GM18508 (cell line): ENCODE results near the gene MPHOSPH9.
"Not testable (repeated sequence)": the region's sequence is repeated elsewhere in the genome, so short reads cannot be mapped to it uniquely, and the experiment has no call there.

ENCODE experiments used
- ATAC-seq: cut with Tn5 transposase; IDR thresholded peaks from one replicate; pipeline ENCODE4 v1.9.1; 2021; ENCODE audit warnings: moderate number of reproducible peaks; ENCODE audit not compliant: insufficient read depth, unreplicated experiment

MPHOSPH9 gene

GRCh38 chr12:123232472-123232806, 502 bp downstream of the MPHOSPH9 start:
- ATAC-seq = no peak

GRCh38 chr12:123231931-123232330, 1.0 kb downstream of the MPHOSPH9 start:
- no peak for ATAC-seq

DNA sequence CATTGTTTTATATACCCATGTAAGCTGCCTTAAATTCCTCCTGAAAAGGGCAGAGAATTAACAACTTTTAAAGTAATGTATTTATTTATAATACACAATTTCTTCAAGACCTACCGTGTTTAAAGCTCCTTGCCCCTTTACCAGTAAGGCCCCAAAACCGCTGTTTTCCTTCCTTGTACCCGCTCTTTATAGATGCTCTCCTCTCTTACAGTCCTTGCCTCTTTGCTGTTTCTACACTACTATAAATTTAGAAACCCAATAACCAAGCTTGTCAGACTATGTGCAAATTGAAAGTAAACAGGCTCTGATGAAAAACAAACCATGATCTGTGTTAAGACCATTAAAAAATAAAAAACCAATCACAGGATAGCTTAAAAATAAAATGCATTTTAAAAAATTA, 3.9 kb downstream of the MPHOSPH9 start:
- no peak for ATAC-seq

DNA sequence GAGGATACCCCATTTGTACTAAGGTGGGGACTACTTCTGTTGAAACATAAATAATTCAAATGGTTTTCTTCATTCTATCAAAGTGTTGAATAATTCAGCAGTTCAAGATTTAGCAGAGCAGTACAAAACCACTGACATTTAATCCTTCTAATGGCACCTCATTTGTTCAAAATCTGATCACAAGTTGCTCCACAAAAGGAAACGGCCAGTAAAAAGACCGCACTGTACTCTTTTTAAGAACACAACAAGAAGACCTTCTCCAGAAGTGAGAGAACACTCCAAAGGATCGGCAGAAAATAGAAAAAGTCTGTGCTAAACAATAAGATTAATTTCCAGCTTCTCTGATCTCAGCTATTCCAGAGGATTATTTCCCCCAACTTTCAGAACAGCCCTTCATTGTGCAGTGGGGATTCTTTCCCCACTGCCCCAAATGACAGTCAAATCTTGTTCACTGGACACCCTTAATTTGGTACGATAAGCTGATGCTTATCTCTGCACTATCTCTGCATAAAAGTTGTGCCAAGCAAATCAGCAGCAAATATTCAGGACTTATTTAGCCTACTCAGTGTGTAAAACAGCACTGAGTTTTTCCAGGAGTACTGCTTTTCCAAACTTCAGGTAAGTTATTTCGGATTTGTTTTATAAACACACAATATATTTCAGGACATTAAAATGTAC, 5.2 kb downstream of the MPHOSPH9 start:
- ATAC-seq = no peak

GRCh38 chr12:123225443-123225842, 7.5 kb downstream of the MPHOSPH9 start:
- ATAC-seq = no peak

GRCh38 chr12:123223241-123223668, 9.7 kb downstream of the MPHOSPH9 start:
- no peak for ATAC-seq

- ATAC-seq = not testable (repeated sequence)
Observed at GRCh38 chr12:123207815-123208214, 25.1 kb downstream of the MPHOSPH9 start.

DNA sequence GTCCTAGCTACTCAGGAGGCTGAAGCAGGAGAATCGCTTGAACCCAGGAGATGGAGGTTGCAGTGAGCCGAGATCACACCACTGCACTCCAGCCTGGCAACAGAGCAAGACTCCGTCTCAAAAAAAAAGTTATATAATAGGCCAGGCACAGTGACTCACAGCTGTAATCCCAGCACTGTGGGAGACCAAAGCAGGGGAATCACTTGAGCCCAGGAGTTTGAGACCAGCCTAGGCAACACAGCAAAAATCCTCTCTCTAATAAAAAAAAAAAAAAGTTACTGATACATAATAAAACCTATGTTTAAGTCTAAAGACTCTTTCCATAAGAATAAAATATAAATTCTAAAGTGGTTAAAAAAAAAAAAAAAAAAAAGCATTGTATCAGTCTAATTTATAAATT, 26.1 kb downstream of the MPHOSPH9 start:
- ATAC-seq = not testable (repeated sequence)

DNA sequence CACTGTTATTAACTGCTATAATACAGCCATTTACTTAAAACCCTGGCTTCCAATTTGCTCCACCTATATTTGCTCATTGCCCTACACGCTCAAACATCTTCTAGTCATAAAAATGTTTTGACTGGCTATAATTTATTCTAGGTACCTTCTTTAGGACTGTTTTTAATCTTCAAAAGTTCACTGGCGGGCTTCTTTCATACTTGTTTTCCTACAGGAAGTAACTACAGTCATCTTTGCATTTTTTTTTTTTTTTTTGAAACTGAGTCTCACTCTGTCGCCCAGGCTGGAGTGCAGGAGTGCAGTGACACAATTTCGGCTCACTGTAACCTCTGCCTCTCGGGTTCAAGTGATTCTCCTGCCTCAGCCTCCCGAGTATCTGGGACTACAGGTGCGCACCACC, 32.5 kb downstream of the MPHOSPH9 start:
- no peak for ATAC-seq

GRCh38 chr12:123199936-123200335, 33.0 kb downstream of the MPHOSPH9 start:
- ATAC-seq = no peak

GRCh38 chr12:123187637-123188036, 45.3 kb downstream of the MPHOSPH9 start:
- ATAC-seq = no peak

DNA sequence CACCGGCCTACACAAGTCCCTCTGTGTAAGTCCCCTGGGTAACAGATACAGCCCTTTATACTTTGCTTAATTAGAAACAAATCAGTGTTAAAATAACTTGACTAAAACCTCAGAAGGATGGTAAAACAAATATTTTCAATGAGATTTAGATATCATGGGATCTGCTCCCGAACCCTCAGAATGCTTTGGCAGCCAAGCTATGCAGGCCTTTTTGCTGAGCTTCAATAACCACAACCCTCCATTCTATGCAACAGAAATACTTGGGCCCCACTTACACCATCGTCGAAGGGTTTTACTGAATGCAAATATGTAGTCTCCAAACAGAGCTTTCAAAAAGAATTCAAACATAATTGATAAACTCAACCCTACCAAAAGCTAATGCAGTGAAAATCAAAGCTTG, 52.8 kb downstream of the MPHOSPH9 start:
- no peak for ATAC-seq

GRCh38 chr12:123171967-123172366, 61.0 kb downstream of the MPHOSPH9 start:
- no peak for ATAC-seq

GRCh38 chr12:123167329-123167728, 65.6 kb downstream of the MPHOSPH9 start:
- ATAC-seq = no peak

- no peak for ATAC-seq
Observed at GRCh38 chr12:123165537-123165936, 67.4 kb downstream of the MPHOSPH9 start.

GRCh38 chr12:123164710-123165261, 68.2 kb downstream of the MPHOSPH9 start:
- no peak for ATAC-seq

DNA sequence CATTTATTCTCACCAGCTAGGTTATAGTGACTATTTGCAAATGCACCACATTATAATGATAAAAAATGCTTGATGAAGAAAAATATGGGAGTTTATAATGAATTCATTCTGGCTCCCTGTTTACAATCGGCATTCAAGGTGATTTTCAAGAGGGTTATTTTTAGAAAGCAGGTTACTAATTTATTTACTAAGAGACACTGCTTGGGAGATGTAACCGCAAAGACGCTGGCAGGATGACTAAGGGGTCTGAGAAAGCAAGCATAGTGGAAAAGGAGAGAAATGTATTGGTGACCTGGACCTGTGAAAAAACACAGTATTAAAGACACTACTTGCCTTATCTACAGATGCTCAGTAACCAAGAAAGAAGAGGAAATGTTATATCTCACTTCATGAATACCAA, 68.7 kb downstream of the MPHOSPH9 start:
- no peak for ATAC-seq

GRCh38 chr12:123163227-123163626, 69.7 kb downstream of the MPHOSPH9 start:
- ATAC-seq = no peak

- ATAC-seq = no peak
Observed at GRCh38 chr12:123160801-123161487, 72.0 kb downstream of the MPHOSPH9 start.

- no peak for ATAC-seq
Observed at GRCh38 chr12:123153906-123154305, 79.0 kb downstream of the MPHOSPH9 start.

GRCh38 chr12:123152833-123153232, 80.1 kb downstream of the MPHOSPH9 start:
- no peak for ATAC-seq
